A549 (cell line): ENCODE results near the gene TMEM139.

ENCODE experiments used
- EP300 ChIP-seq, 2 experiments: fragments of >200 bp; sonication (Bioruptor Twin); formaldehyde crosslinking; IDR thresholded peaks; 2 replicates in 1 of 2; 3 replicates in 1 of 2; pipeline ENCODE4 v1.6.1; 2016 to 2017
- POLR2A ChIP-seq: IDR thresholded peaks from 2 replicates; pipeline ENCODE4 v1.6.1; 2012; ENCODE audit warnings: mild to moderate bottlenecking, low read length
- TF ChIP-seq, protein P1 (sequence below): fragments of >200 bp; sonication (Bioruptor Twin); formaldehyde crosslinking; IDR thresholded peaks from 3 replicates; pipeline ENCODE4 v1.5.1; 2016
- TF ChIP-seq, protein P2 (sequence below): IDR thresholded peaks from 2 replicates; pipeline ENCODE4 v1.6.1; 2012

DNA sequence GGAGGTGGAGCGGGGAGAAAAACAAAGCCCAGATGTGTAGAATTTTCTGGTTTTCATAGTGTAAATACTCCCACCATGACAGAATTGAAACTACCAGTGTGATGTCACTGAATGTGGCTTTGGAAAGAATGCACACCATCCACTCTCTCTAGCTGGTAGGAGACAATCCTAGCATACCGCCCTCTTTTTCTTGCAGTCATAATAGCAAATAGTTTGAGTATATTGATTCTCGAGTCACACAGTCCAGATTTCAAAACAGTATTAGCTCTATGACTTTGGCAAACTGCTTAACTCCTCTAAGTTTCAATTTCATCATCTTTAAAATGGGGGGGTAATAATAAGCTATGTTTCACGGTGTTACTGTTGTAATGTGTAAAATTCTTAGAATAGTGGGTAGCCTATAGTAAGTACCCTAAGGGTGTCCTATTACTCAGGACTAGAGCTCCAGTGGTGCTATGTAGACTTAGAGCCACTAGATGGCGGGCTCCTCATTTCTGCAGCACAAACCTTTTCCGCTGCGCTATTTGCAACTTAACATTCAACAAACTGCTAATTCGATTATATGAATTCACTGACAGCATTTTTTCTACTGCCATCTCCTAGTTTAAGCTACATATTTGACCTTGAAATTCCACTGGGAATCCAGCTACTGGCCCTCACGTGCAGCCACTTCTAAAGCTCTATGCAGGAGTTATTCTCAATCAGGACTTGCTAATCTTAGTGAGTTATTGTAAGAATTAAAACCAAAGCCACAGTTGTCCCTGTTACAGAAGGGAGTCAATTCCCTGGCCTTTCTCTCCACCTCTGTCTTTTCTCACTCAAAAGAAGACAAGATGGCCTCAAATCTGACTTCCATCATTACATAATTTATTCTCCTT is 44.2 kb upstream of the TMEM139 start:
- TF ChIP-seq POLR2A (no peak), EP300 (IDR thresholded peaks at IDR 0.05) (no peak)
- TF ChIP-seq, protein P1, sequence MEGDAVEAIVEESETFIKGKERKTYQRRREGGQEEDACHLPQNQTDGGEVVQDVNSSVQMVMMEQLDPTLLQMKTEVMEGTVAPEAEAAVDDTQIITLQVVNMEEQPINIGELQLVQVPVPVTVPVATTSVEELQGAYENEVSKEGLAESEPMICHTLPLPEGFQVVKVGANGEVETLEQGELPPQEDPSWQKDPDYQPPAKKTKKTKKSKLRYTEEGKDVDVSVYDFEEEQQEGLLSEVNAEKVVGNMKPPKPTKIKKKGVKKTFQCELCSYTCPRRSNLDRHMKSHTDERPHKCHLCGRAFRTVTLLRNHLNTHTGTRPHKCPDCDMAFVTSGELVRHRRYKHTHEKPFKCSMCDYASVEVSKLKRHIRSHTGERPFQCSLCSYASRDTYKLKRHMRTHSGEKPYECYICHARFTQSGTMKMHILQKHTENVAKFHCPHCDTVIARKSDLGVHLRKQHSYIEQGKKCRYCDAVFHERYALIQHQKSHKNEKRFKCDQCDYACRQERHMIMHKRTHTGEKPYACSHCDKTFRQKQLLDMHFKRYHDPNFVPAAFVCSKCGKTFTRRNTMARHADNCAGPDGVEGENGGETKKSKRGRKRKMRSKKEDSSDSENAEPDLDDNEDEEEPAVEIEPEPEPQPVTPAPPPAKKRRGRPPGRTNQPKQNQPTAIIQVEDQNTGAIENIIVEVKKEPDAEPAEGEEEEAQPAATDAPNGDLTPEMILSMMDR: peak; percentile 95
- TF ChIP-seq, protein P2, sequence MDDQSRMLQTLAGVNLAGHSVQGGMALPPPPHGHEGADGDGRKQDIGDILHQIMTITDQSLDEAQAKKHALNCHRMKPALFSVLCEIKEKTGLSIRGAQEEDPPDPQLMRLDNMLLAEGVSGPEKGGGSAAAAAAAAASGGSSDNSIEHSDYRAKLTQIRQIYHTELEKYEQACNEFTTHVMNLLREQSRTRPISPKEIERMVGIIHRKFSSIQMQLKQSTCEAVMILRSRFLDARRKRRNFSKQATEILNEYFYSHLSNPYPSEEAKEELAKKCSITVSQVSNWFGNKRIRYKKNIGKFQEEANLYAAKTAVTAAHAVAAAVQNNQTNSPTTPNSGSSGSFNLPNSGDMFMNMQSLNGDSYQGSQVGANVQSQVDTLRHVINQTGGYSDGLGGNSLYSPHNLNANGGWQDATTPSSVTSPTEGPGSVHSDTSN: no peak
